K562 (cell line): ENCODE data around the gene FKBP2. TPM values are rescaled to one million over a fixed set of nuclear protein-coding genes. Genes with fewer than 3 reads are reported as not detected.

Experiments
- CCAR2 ChIP-seq: fragments of 200-400 bp; formaldehyde crosslinking; IDR thresholded peaks from 2 replicates; pipeline ENCODE4 v1.6.1; 2017; ENCODE audit warnings: mild to moderate bottlenecking, low read depth, low read length
- EGR1 ChIP-seq: fragments of 450-650 bp; conservative IDR thresholded peaks from 2 replicates; pipeline ENCODE4 v1.6.1; 2017; ENCODE audit warnings: mild to moderate bottlenecking
- JUND ChIP-seq, 2 experiments: IDR thresholded peaks; 2 replicates in 1 of 2; 3 replicates in 1 of 2; pipeline ENCODE4 v1.6.1; 2011; ENCODE audit warnings: borderline replicate concordance in 2 of 2, low read depth in 2 of 2, low read length in 2 of 2, improper control_type of control experiment in 1 of 2, missing biosample characterization in 1 of 2, missing genetic modification characterization in 1 of 2, missing genetic modification reagents in 1 of 2
- KDM2B ChIP-seq: fragments of 250-450 bp; sonication (Bioruptor Pico); IDR thresholded peaks from 2 replicates; pipeline ENCODE4 v1.8.0; 2021; ENCODE audit warnings: mild to moderate bottlenecking, moderate library complexity
- NR4A1 ChIP-seq, 2 experiments: fragments of 250-450 bp in 1 of 2; fragments of 450-650 bp in 1 of 2; sonication (Bioruptor Pico) in 1 of 2; IDR thresholded peaks; 2 replicates each; pipeline versions ENCODE4 v1.4.0 to v1.6.1; 2016 to 2020; ENCODE audit warnings: mild to moderate bottlenecking in 2 of 2, missing compliant biosample characterization in 1 of 2, missing genetic modification characterization in 1 of 2, moderate library complexity in 1 of 2
- RCOR1 ChIP-seq, 2 experiments: IDR thresholded peaks; 2 replicates each; pipeline ENCODE4 v1.6.1; 2012; ENCODE audit warnings: low read depth in 2 of 2, low read length in 2 of 2, borderline replicate concordance in 1 of 2, improper control_type of control experiment in 1 of 2
- TARDBP ChIP-seq: fragments of 450-650 bp; IDR thresholded peaks from 2 replicates; pipeline ENCODE4 v1.6.1; 2016
- polyA plus RNA-seq, 8 experiments: library from polyadenylated mRNA; depleted of rRNA in 4 of 8; stranded (reverse) in 5 of 8; unstranded in 3 of 8; fragments of >200 nt; fragmentation: Nextera tagmentation in 2 of 8; fragmentation: Illumina TruSeq in 1 of 8; extraction: Ambion mirVana in 2 of 8; extraction: Trizol in 1 of 8; gene quantifications; 2 replicates each; pipeline versions ENCODE4 v1.2.1 to v1.2.3, GENCODE V29; 2011 to 2014; ENCODE audit warnings: inconsistent platforms in 1 of 8, missing spikeins in 1 of 8
- total RNA-seq, 7 experiments: library from RNA; depleted of rRNA in 6 of 7; stranded (reverse); fragments of >200 nt in 6 of 7; fragmentation: Illumina TruSeq in 2 of 7; extraction: Trizol in 2 of 7; gene quantifications; 2 replicates each; pipeline versions ENCODE4 v1.2.1 to v1.2.3, GENCODE V29; 2011 to 2021; ENCODE audit warnings: low replicate concordance in 1 of 7
- TF ChIP-seq, protein P1 (sequence below), 2 experiments: fragments of 450-650 bp; conservative IDR thresholded peaks; 2 replicates each; pipeline ENCODE4 v1.6.1; 2017; ENCODE audit warnings: mild to moderate bottlenecking in 2 of 2, moderate library complexity in 2 of 2
- TF ChIP-seq, protein P2 (sequence below): fragments of 250-450 bp; sonication (Bioruptor Pico); IDR thresholded peaks from 2 replicates; pipeline ENCODE4 v1.5.0; 2021; ENCODE audit warnings: mild to moderate bottlenecking, borderline replicate concordance
- TF ChIP-seq, protein P3 (sequence below), 2 experiments: fragments of 450-650 bp; IDR thresholded peaks; 2 replicates each; pipeline ENCODE4 v1.6.1; 2016
- TF ChIP-seq, protein P4 (sequence below), 2 experiments: fragments of 450-650 bp in 1 of 2; IDR thresholded peaks; 2 replicates each; pipeline ENCODE4 v1.6.1; 2011 to 2017; ENCODE audit warnings: low read depth in 2 of 2, antibody characterized with exemption in 1 of 2, borderline replicate concordance in 1 of 2, low read length in 1 of 2, mild to moderate bottlenecking in 1 of 2, mixed read lengths in 1 of 2; ENCODE audit not compliant: control insufficient read depth in 1 of 2
- TF ChIP-seq, protein P5 (sequence below): fragments of 450-650 bp; IDR thresholded peaks from 2 replicates; pipeline ENCODE4 v1.6.1; 2016; ENCODE audit warnings: borderline replicate concordance

Gene FKBP2
- total and polyA plus RNA-seq, 9 of the 15 experiments (the other 6 are each of a cell fraction or from before 2014, with no cell fraction given), result 3.5 to 151 (median 58.1) TPM

DNA sequence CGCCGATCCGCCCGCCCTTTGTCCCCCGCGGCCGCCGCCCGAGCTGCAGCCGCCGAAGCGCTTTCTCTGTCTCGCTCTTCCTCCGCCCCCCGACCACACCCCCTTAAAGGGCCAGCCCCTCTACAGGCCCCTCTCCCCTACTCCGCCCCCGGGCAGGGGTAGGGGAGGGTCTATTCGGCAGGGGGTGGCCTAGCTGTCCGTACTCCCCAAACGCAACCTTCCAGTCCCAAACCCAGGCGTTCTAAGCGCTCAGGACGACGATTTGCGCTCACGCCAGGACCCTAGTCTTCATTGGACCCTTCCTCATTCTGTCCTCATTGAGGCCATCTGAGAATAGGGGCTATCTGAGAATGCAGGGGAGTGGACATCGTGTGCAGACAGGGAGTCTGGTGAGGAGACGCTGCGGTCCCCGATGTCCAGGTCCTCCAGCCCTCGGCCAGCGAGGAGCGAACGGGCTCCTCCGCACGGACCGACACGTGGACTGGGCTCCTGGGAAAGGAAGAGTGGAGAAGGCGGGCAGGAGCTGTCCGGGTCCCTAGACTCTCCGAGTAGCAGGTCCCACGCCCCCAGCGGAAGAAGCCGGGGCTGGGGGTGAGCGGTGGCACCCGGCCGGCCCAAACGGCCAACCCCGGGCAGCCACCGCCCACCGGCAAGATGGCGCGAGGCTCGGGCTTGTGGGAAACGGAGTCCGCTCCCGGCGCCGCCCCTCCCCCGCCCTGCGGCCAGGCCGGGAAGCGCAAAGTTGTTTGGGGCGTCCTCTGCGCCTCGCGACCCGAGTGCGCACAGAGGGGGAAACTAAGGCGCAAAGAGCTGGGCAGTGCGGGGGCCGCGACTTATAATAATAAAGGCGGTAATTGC lies 6.2 kb downstream of the FKBP2 start, which contains the start of gene PPP1R14B (continued):
- TF ChIP-seq, protein P1, sequence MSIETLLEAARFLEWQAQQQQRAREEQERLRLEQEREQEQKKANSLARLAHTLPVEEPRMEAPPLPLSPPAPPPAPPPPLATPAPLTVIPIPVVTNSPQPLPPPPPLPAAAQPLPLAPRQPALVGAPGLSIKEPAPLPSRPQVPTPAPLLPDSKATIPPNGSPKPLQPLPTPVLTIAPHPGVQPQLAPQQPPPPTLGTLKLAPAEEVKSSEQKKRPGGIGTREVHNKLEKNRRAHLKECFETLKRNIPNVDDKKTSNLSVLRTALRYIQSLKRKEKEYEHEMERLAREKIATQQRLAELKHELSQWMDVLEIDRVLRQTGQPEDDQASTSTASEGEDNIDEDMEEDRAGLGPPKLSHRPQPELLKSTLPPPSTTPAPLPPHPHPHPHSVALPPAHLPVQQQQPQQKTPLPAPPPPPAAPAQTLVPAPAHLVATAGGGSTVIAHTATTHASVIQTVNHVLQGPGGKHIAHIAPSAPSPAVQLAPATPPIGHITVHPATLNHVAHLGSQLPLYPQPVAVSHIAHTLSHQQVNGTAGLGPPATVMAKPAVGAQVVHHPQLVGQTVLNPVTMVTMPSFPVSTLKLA (conservative IDR thresholded peaks at IDR 0.05), result peak; percentile 94 to 96
- TF ChIP-seq JUND (IDR thresholded peaks at IDR 0.05; ENCODE audit: borderline replicate concordance, low read depth, low read length) (no peak), JUND (tag; IDR thresholded peaks at IDR 0.05; ENCODE audit: borderline replicate concordance, low read depth, low read length) (0 out of 3 replicates have a peak, but pooled peaks have one; percentile 13), KDM2B (CRISPR knock-in tag) (peak; percentile 82; the same call in 1 of the 2 replicates), NR4A1 (CRISPR knock-in tag; IDR thresholded peaks at IDR 0.05) (0 out of 2 replicates have a peak, but pooled peaks have one; percentile 50), NR4A1 (tag; IDR thresholded peaks at IDR 0.05) (0 out of 2 replicates have a peak, but pooled peaks have one; percentile 24), TARDBP (peak; percentile 63; the same call in 1 of the 2 replicates), CCAR2 (no peak), EGR1 (peak; percentile 76), RCOR1 (IDR thresholded peaks at IDR 0.05; ENCODE audit: borderline replicate concordance in 1 of 2, low read depth in 2 of 2, low read length in 2 of 2) (peak in 1 of 2 experiments; percentile 13; a peak in 1 of 4 replicates)
- TF ChIP-seq, protein P2, sequence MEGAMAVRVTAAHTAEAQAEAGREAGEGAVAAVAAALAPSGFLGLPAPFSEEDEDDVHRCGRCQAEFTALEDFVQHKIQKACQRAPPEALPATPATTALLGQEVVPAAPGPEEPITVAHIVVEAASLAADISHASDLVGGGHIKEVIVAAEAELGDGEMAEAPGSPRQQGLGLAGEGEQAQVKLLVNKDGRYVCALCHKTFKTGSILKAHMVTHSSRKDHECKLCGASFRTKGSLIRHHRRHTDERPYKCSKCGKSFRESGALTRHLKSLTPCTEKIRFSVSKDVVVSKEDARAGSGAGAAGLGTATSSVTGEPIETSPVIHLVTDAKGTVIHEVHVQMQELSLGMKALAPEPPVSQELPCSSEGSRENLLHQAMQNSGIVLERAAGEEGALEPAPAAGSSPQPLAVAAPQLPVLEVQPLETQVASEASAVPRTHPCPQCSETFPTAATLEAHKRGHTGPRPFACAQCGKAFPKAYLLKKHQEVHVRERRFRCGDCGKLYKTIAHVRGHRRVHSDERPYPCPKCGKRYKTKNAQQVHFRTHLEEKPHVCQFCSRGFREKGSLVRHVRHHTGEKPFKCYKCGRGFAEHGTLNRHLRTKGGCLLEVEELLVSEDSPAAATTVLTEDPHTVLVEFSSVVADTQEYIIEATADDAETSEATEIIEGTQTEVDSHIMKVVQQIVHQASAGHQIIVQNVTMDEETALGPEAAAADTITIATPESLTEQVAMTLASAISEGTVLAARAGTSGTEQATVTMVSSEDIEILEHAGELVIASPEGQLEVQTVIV (CRISPR knock-in tag), result no peak
- TF ChIP-seq, protein P3, sequence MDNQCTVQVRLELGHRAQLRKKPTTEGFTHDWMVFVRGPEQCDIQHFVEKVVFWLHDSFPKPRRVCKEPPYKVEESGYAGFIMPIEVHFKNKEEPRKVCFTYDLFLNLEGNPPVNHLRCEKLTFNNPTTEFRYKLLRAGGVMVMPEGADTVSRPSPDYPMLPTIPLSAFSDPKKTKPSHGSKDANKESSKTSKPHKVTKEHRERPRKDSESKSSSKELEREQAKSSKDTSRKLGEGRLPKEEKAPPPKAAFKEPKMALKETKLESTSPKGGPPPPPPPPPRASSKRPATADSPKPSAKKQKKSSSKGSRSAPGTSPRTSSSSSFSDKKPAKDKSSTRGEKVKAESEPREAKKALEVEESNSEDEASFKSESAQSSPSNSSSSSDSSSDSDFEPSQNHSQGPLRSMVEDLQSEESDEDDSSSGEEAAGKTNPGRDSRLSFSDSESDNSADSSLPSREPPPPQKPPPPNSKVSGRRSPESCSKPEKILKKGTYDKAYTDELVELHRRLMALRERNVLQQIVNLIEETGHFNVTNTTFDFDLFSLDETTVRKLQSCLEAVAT (IDR thresholded peaks at IDR 0.05), result 0 out of 4 replicates have a peak, but pooled peaks of 1 of the 2 experiments have one; percentile 23
- TF ChIP-seq, protein P4, sequence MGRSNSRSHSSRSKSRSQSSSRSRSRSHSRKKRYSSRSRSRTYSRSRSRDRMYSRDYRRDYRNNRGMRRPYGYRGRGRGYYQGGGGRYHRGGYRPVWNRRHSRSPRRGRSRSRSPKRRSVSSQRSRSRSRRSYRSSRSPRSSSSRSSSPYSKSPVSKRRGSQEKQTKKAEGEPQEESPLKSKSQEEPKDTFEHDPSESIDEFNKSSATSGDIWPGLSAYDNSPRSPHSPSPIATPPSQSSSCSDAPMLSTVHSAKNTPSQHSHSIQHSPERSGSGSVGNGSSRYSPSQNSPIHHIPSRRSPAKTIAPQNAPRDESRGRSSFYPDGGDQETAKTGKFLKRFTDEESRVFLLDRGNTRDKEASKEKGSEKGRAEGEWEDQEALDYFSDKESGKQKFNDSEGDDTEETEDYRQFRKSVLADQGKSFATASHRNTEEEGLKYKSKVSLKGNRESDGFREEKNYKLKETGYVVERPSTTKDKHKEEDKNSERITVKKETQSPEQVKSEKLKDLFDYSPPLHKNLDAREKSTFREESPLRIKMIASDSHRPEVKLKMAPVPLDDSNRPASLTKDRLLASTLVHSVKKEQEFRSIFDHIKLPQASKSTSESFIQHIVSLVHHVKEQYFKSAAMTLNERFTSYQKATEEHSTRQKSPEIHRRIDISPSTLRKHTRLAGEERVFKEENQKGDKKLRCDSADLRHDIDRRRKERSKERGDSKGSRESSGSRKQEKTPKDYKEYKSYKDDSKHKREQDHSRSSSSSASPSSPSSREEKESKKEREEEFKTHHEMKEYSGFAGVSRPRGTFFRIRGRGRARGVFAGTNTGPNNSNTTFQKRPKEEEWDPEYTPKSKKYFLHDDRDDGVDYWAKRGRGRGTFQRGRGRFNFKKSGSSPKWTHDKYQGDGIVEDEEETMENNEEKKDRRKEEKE (IDR thresholded peaks at IDR 0.05; ENCODE audit: borderline replicate concordance in 1 of 2, control insufficient read depth in 1 of 2, low read depth in 2 of 2, low read length in 1 of 2), result peak in 1 of 2 experiments; percentile 76; a peak in 1 of 4 replicates
- TF ChIP-seq, protein P5, sequence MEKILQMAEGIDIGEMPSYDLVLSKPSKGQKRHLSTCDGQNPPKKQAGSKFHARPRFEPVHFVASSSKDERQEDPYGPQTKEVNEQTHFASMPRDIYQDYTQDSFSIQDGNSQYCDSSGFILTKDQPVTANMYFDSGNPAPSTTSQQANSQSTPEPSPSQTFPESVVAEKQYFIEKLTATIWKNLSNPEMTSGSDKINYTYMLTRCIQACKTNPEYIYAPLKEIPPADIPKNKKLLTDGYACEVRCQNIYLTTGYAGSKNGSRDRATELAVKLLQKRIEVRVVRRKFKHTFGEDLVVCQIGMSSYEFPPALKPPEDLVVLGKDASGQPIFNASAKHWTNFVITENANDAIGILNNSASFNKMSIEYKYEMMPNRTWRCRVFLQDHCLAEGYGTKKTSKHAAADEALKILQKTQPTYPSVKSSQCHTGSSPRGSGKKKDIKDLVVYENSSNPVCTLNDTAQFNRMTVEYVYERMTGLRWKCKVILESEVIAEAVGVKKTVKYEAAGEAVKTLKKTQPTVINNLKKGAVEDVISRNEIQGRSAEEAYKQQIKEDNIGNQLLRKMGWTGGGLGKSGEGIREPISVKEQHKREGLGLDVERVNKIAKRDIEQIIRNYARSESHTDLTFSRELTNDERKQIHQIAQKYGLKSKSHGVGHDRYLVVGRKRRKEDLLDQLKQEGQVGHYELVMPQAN, result peak; percentile 94
